MCF 10A (cell line): ENCODE measurements around the gene WNT7B. TPM values are rescaled to one million over a fixed set of nuclear protein-coding genes. Genes with fewer than 3 reads are reported as not detected.

ENCODE experiments used
- BruUV-seq: library from RNA; stranded (reverse); fragments of 400-500 nt; replicated peaks from 2 replicates; lab custom pipeline; 2021; lab: Mats Ljungman, UMichigan
- CTCF ChIA-PET: fragments of 300-600 bp; sonication (Branson Sonifier 250); formaldehyde crosslinking; extraction: SDS; loops from one replicate; lab custom pipeline; 2021; ENCODE audit warnings: antibody characterized with exemption, inconsistent platforms; lab: Yijun Ruan, JAX
- POLR2A ChIA-PET: fragments of 300-600, 350-650 bp; sonication (Branson Sonifier 250); formaldehyde crosslinking; extraction: SDS; loops from one replicate; lab custom pipeline; 2020; ENCODE audit warnings: antibody characterized with exemption, inconsistent platforms; lab: Yijun Ruan, JAX
- DNase-seq: peaks from one replicate; pipeline ENCODE4 v3.0.0-alpha.2; 2018; ENCODE audit not compliant: unreplicated experiment
- H3K27ac Mint-ChIP-seq: one replicate; pipeline ENCODE4 v1.8.0; 2022; ENCODE audit warnings: mild to moderate bottlenecking, low read depth, mixed read lengths; ENCODE audit not compliant: unreplicated experiment
- H3K27me3 Mint-ChIP-seq: one replicate; pipeline ENCODE4 v1.8.0; 2022; ENCODE audit warnings: mixed read lengths; ENCODE audit not compliant: insufficient read depth, unreplicated experiment
- H3K36me3 Mint-ChIP-seq: one replicate; pipeline ENCODE4 v1.8.0; 2022; ENCODE audit warnings: mild to moderate bottlenecking, moderate library complexity, mixed read lengths; ENCODE audit not compliant: insufficient read depth, unreplicated experiment
- H3K4me1 Mint-ChIP-seq: one replicate; pipeline ENCODE4 v1.8.0; 2022; ENCODE audit warnings: mixed read lengths; ENCODE audit not compliant: insufficient read depth, unreplicated experiment
- H3K4me3 Mint-ChIP-seq: one replicate; pipeline ENCODE4 v1.8.0; 2022; ENCODE audit warnings: mild to moderate bottlenecking, moderate library complexity, mixed read lengths; ENCODE audit not compliant: unreplicated experiment
- H3K9me3 Mint-ChIP-seq: one replicate; pipeline ENCODE4 v1.8.0; 2022; ENCODE audit warnings: mixed read lengths; ENCODE audit not compliant: unreplicated experiment
- CTCF ChIP-seq: fragments of 200-600 bp; IDR thresholded peaks from one replicate; pipeline ENCODE4 v1.8.0; 2022; ENCODE audit warnings: antibody characterized with exemption, mild to moderate bottlenecking; ENCODE audit not compliant: unreplicated experiment
- intact Hi-C: fragments of 100-400 bp; cut with micrococcal nuclease; formaldehyde crosslinking; loops from 2 replicates; pipeline ENCODE4 v1.14.1; 2022
- total RNA-seq: library from RNA; stranded (reverse); gene quantifications from 2 replicates; pipeline ENCODE4 v1.2.3, GENCODE V29; 2022

The WNT7B gene
- total RNA-seq, 1 experiment from 2014 or later = 0.28 TPM

- no peaks in the 10 kb centered on the region for H3K4me1 Mint-ChIP-seq
- intact Hi-C loops = no loop called here
- POLR2A ChIA-PET = interaction anchor here (1.0 kb wide), 1 partner anchor 76 kb away, joined by 3 read pairs; no protein-coding TSS in a partner anchor
Observed at GRCh38 chr22:45960477-45961386, 16.2 kb downstream of the WNT7B start.

GRCh38 chr22:45959719-45960476, 17.1 kb downstream of the WNT7B start:
- Mint-ChIP-seq H3K9me3 (no peaks in the 10 kb centered on the region), H3K4me3 (no peak overlapping the region), H3K36me3 (no peaks in the 10 kb centered on the region), H3K27me3 (no peaks in the 10 kb centered on the region), H3K27ac (no peak overlapping the region), H3K4me1 (no peaks in the 10 kb centered on the region)
- POLR2A ChIA-PET = interaction anchor here (1.0 kb wide), 1 partner anchor 9 kb away, joined by 4 read pairs; no protein-coding TSS in a partner anchor
- TF ChIP-seq CTCF = no peak
- CTCF ChIA-PET = interaction anchor here (0.5 to 1.9 kb wide), 3 partner anchors 96 to 394 kb away, joined by 3 to 10 read pairs (median 4); no protein-coding TSS in a partner anchor
- intact Hi-C loops = no loop called here
- no peak for DNase-seq
- no TSS peak for BruUV-seq

More at GRCh38 chr22:45960477-45961386, 16.2 kb downstream of the WNT7B start:
- CTCF ChIA-PET = no interaction called here
- no peak for DNase-seq
- no peak for TF ChIP-seq CTCF
- H3K27me3 Mint-ChIP-seq = no peaks in the 10 kb centered on the region
- H3K27ac Mint-ChIP-seq = no peak overlapping the region
- H3K9me3 Mint-ChIP-seq = no peaks in the 10 kb centered on the region
- H3K36me3 Mint-ChIP-seq = no peaks in the 10 kb centered on the region
- BruUV-seq = no TSS peak
- no peak overlapping the region for H3K4me3 Mint-ChIP-seq

- H3K9me3 Mint-ChIP-seq = no peaks in the 10 kb centered on the region
- no peak overlapping the region for H3K4me3 Mint-ChIP-seq
- no peak for TF ChIP-seq CTCF
- no peaks in the 10 kb centered on the region for H3K27me3 Mint-ChIP-seq
- ChIA-PET POLR2A (interaction anchor here (0.6 to 1.0 kb wide), 3 partner anchors 10 to 270 kb away, joined by 3 to 4 read pairs (median 3); no protein-coding TSS in a partner anchor), CTCF (interaction anchor here (0.5 to 1.9 kb wide), 3 partner anchors 95 to 393 kb away, joined by 3 to 10 read pairs (median 4); no protein-coding TSS in a partner anchor)
- no peak for DNase-seq
- no peaks in the 10 kb centered on the region for H3K4me1 Mint-ChIP-seq
- BruUV-seq = no TSS peak
- H3K27ac Mint-ChIP-seq = no peak overlapping the region
- H3K36me3 Mint-ChIP-seq = no peaks in the 10 kb centered on the region
- intact Hi-C loops = no loop called here
Observed at GRCh38 chr22:45958971-45959370, 18.0 kb downstream of the WNT7B start.
